Superior temporal gyrus (tissue), 1 donor: ENCODE data around the gene REEP6.
A peak's percentile ranks its signal among the peaks of the same experiment; 100 is the strongest.
"Not testable (repeated sequence)": the region's sequence is repeated elsewhere in the genome, so short reads cannot be mapped to it uniquely, and the experiment has no call there.

Experiments used
- DNase-seq: peaks from one replicate; pipeline ENCODE4 v3.0.0-alpha.2; 2016; ENCODE audit errors: extremely low spot score

Gene REEP6

DNA sequence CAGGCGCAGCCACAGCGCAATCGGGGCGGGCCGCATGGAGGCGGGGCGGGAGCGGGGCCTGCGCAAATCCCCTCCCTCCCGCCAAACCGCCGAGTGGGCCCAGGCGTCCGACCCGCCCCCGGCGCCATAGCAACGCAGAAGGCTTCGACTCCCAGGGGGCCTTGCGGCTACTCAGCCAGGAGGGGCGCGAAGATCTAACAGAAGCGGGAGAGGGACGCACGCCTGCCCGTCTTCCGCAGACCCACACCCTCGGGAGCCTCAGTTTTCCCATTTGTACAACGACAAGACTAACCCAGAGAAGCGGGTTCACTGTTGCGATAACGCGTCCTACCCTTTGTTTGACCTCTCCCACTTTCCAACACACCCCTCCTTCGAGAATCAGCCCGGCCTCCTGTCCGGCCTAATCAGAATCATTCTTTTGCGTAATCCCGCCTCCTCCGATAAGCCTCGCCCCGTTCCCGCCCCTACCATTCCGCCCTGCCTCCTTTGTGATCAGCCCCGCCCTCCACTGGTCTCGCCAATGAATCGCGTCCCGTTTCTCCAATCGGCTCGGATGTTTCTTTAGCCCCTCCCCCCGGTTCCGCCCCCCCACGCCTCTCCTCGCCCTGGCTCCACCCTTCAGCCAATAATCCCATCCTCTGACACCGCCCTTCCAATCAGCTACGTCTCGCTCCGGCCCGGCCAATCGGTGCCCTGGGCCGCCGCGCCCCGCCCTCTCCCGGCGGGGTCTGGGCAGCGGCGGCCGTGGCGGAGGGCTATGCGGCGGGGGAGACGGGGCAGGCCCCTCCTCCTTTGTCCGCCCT, 469 bp upstream of the REEP6 start, which contains the start of gene PCSK4:
Gene PCSK4 (minus strand): TSS at position 40 of the 803 bp plus-strand sequence. CDS start 4 bp downstream, at position 36.
- peak; percentile 98 for DNase-seq

GRCh38 chr19:1491849-1492170, 829 bp downstream of the REEP6 start:
- DNase-seq, result no peak

DNA sequence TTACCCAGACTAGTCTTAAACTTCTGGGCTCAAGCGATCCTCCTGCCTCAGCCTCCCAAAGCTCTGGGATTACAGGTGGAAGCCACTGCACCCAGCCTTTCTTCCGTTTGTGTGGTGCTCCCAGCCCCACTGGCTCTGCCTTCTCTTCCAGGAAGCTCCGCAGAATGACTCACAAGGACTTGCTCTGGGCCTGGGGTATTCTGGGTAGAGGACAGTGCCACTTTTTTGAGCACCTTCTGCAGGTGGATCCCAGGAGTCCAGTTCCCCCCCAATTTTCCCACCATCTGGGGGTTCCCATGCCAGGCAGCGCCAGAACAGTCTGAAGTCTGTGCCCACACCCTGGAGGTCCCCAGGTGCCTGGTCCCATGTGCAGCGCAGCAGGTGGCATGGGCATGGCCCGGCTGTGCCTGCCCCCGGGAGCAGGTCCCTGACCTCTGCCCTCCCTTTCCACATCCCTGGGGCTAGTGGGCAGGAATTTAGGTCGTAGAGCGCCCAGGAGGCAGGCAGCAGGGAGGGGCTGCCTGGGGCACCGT, 1.6 kb downstream of the REEP6 start:
- DNase-seq, result no peak

- DNase-seq, result no peak
These were observed 3.3 kb downstream of the REEP6 start for GRCh38 chr19:1494115-1494815.

DNA sequence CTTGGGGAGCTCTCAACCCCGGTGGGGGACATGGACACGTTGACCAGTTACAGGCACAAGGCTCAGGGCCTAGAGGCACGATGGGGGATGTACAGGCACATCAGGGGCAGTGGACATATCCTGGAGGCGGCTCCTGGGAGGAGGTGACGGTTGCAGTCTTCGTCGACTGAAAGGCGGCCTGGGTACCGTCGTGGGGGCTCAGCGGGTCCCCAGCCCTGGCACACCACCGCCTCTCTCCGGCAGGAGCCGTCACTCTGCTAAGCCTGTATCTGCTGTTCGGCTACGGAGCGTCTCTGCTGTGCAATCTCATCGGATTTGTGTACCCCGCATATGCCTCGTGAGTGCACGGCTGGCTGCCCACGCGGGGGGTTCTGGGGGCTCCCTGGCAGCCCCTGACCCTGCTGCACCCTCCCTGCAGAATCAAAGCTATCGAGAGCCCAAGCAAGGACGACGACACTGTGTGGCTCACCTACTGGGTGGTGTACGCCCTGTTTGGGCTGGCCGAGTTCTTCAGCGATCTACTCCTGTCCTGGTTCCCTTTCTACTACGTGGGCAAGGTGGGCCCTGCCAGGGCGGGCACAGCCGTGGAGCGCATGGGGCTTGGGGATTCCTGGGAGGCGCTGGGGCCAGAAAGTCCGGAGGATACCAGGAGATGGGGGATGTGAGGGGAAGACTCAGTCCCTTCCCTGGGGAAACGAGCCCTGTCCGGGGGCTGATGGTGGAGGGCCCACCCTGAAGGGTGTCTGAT, 4.2 kb downstream of the REEP6 start:
- no peak for DNase-seq

GRCh38 chr19:1495799-1496713, 5.1 kb downstream of the REEP6 start:
- no peak for DNase-seq

DNA sequence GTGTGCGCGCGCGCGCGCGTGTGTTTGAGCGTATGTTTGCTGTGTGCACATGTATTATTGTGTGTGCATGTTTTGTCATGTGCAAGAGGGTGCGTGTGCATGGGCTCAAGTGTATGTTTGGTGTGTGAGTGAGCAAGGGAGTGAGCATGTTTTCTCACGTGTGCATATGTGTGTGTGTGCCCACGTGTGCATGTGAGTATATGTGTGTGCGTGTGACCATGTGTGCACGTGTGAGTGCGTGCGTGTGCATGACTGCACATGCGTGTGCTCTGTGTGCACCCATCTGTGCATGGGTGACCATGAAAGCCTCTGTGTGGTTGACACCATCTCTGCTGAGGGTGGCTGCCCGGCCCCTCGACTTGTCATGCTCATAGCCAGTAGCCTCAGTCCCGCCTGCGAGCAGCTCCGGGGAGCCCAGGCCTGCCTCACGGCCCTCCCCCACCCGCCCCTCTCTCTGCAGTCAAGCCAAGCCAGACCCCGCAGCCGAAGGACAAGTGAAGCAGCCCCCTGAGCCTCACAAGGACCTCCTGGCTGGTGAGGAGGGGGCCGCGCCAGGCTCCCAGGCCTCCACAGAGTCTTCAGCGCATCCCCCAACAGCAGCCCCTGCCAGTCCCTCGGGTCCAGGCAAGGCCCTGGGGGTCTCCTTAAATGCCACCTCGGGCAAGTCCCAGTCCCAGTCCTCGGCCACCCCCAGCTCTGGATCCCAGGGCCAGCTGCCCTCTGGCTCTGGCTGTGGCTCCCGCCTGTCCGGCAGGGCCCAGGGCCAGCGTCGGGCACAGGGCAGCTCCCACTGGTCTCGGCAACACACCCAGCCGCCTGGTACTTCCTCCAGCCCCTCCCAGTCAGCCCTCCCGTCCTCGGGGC, 6.0 kb downstream of the REEP6 start:
- no peak for DNase-seq

GRCh38 chr19:1497578-1498235, 6.7 kb downstream of the REEP6 start:
- DNase-seq, result no peak

DNA sequence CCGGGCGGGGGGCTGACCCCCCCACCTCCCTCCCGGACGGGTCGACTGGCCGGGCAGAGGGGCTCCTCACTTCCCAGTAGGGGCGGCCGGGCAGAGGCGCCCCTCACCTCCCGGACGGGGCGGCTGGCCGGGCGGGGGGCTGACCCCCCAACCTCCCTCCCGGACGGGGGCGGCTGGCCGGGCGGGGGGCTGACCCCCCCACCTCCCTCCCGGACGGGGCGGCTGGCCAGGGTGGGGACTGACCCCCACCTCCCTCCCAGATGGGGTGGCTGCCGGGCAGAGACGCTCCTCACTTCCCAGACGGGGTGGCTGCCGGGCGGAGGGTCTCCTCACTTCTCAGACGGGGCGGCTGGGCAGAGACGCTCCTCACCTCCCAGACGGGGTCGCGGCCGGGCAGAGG, 8.2 kb downstream of the REEP6 start:
- not testable (repeated sequence) for DNase-seq

GRCh38 chr19:1501200-1501595, 10.2 kb downstream of the REEP6 start:
- DNase-seq, result no peak

DNA sequence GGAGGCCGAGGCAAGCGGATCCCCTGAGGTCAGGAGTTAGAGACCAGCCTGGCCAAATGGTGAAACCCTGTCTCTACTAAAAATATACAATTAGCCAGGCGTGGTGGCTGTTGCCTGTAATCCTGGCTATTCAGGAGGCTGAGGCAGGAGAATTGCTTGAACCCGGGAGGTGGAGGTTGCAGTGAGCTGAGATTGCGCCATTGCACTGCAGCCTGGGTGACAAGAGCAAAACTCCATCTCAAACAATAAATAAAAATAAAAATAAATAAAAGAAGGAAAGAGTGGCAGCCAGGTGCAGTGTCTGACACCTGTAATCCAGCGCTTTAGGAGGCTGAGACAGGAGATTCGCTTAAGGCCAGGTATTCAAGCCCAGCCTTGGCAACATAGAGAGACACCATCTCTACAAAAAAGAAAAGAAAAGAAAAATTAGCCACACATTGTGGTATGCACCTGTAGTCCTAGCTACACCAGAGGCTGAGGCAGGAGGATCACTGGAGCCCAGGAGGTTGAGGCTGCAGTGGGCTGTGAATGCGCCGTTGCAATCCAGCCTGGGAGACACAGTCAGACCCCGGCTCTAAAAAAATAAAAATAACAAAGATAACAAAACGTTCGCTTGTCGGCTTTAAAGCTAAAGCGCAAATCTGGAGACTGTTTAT, 11.6 kb downstream of the REEP6 start:
- no peak for DNase-seq

- peak; percentile 35 for DNase-seq
These were observed 12.3 kb downstream of the REEP6 start for GRCh38 chr19:1503089-1503924.

DNA sequence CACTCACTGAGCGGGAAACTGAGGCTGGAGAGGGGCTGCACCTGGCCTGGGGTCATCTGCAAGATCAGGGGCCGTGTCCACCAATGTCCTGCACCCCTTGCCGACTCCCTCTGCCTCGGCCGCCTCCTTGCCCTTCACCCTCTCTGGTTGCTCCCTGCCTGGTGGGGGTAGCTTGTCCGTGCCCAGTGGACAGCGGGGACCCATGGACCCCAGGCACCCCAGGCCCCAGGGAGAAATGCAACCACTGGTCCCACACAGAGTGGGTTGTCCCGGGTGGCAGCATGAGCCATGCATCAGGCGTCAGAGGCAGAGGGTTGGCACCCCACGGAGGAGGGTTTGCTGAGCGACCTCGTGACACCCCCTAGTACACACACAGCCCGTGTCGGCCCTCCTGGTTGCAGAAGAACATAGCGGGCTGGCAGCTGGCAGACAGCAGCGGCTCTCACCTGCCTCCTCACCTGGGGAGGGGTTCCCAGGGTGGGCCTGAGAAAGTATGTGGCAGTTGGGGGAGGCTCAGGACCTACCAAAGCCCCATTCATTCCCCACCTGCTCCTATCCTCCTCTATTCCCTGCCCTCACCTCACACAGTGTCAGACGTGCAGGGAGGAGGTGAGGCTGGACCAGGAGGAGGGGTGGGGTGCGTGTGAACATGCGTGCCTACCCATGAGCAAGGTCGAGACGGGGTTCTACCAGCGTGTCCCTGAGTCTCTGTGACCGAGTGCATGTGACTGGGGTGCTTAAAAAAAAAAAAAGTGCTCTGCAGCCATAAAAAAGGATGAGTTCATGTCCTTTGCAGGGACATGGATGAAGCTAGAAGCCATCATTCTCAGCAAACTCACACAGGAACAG, 13.2 kb downstream of the REEP6 start:
- no peak for DNase-seq

GRCh38 chr19:1505012-1505411, 14.0 kb downstream of the REEP6 start:
- no peak for DNase-seq

- no peak for DNase-seq
These were observed 15.3 kb downstream of the REEP6 start for GRCh38 chr19:1505991-1506881.

- no peak for DNase-seq
These were observed 16.2 kb downstream of the REEP6 start for GRCh38 chr19:1507192-1507660.
